IPS-18c (cell line): ENCODE measurements around the gene AMOTL2.

Source experiments
- H3K4me3 ChIP-seq: 2 replicates; pipeline ENCODE4 v1.7.0; 2013; ENCODE audit warnings: low read depth, mild to moderate bottlenecking, low read length, moderate library complexity; ENCODE audit not compliant: insufficient read depth
- H3K9me3 ChIP-seq: one replicate; pipeline ENCODE4 v1.6.1; 2013; ENCODE audit warnings: mild to moderate bottlenecking, low read length, moderate library complexity; ENCODE audit not compliant: control insufficient read depth, insufficient read depth

AMOTL2 gene

DNA sequence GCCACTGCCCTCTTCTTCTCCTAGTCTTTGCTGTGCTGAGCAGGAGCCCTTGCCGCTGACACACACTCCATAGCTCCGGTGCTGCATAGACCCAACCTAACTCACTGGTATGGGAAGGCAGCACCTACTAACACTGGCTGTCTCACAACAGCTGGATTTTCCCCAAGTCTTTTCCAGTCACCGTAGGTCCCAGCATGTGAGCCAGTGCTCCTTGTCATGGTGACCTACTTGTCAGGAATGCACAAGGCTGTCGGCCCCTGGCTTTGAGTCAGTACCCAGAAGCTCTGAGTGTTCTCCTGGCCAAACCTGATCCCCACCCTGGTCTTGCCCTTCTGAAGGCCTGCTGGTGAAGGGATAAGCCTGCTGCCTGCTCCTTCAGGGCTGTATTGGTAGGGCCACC, 25.7 kb downstream of the AMOTL2 start:
- no peaks in the 10 kb centered on the region for H3K9me3 ChIP-seq
- H3K4me3 ChIP-seq = no peak overlapping the region

GRCh38 chr3:134347551-134347950, 26.7 kb downstream of the AMOTL2 start:
- Histone ChIP-seq H3K9me3 (no peaks in the 10 kb centered on the region), H3K4me3 (no peak overlapping the region)

GRCh38 chr3:134346744-134347143, 27.5 kb downstream of the AMOTL2 start:
- Histone ChIP-seq H3K9me3 (no peaks in the 10 kb centered on the region), H3K4me3 (no peak overlapping the region)

DNA sequence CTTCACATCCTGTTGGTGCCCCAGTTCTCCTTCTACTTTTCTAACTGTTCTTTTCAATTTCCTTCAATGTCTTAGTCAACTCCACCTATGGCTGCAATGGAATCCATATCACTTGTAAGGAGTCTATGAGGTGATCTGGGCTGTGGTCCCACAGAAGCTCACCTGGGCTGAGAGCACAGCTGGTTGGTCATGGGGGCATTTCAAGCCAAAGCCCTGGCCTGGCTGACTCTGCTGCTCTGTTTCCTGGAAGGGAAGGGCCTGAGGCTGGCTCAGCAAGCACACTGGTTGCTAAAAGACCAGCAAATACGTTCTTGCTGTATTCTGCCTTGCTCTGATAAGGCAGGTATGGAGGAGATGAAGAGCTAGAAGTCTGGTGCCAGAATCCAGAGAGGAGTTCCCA, 29.0 kb downstream of the AMOTL2 start:
- no peak overlapping the region for H3K4me3 ChIP-seq
- no peaks in the 10 kb centered on the region for H3K9me3 ChIP-seq

- no peaks in the 10 kb centered on the region for H3K9me3 ChIP-seq
- no peak overlapping the region for H3K4me3 ChIP-seq
Measured at GRCh38 chr3:134344560-134344959, 29.7 kb downstream of the AMOTL2 start.

DNA sequence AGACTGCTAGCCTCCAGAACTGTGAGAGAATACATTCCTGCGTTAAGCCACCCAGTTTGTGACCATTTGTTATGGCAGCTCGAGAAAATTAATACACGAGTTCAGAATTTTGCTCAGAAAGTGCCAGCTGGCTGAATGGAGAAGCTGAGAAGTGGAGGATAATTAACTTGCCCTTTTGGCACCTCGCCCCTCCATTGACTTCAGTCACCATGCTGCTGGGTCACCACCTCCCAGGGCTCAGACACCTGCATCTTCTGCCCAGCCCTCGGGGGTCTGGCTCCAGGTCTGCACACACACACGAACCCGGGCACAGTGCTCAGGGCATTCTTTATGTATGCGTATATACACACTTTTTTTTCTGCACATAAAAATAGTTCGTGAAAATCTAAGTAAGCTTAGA, 32.0 kb downstream of the AMOTL2 start:
- Histone ChIP-seq H3K9me3 (no peaks in the 10 kb centered on the region), H3K4me3 (no peak overlapping the region)

DNA sequence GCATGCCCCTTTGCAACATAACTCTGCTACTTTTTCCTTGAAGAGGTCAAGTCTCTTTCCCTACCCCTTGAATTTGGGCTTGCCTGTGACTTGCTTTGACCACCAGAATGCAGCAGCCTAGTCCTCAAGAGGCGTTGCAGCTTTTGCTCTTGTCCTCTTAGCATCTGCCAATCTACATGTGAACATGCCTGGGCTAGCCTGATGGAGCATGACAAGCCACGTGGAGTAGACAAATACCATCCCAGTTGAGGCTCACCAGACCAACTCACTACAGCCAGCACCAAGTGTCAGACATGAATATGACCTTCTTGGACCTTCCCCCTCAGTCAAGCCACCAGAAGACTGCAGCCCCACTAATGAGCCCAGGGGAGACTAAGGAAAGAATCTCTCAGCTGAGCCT, 32.9 kb downstream of the AMOTL2 start:
- no peaks in the 10 kb centered on the region for H3K9me3 ChIP-seq
- H3K4me3 ChIP-seq = no peak overlapping the region

GRCh38 chr3:134340982-134341365, 33.3 kb downstream of the AMOTL2 start:
- Histone ChIP-seq H3K4me3 (no peak overlapping the region), H3K9me3 (no peaks in the 10 kb centered on the region)

- no peak overlapping the region for H3K4me3 ChIP-seq
Measured at GRCh38 chr3:134340362-134340981, 33.8 kb downstream of the AMOTL2 start.

DNA sequence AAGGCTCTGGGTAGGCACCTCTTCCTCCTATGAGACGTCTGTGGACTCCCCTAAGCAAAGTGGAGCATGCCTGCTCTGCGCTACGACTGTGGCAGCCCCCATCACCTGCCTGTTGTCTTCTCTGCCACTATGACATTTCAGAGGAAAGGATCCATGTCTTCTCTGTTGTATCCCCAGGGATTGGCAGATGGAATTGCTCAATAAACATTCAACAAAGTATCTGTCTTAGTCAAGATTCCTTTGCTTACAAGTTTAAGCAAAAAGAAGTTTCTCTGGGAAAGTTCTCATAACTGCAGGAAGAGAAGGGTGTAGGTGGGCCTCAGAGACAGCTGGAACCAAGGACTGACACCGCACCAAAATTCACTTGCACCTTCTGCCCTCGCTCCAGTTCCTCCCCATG, 34.3 kb downstream of the AMOTL2 start:
- no peaks in the 10 kb centered on the region for H3K9me3 ChIP-seq
- no peak overlapping the region for H3K4me3 ChIP-seq

More at GRCh38 chr3:134340362-134340981, 33.8 kb downstream of the AMOTL2 start:
- no peaks in the 10 kb centered on the region for H3K9me3 ChIP-seq

- Histone ChIP-seq H3K4me3 (no peak overlapping the region), H3K9me3 (no peaks in the 10 kb centered on the region)
Measured at GRCh38 chr3:134339331-134339730, 34.9 kb downstream of the AMOTL2 start.

- no peak overlapping the region for H3K4me3 ChIP-seq
- H3K9me3 ChIP-seq = no peaks in the 10 kb centered on the region
Measured at GRCh38 chr3:134338516-134339261, 35.6 kb downstream of the AMOTL2 start.

- Histone ChIP-seq H3K9me3 (no peaks in the 10 kb centered on the region), H3K4me3 (no peak overlapping the region)
Measured at GRCh38 chr3:134338201-134338512, 36.1 kb downstream of the AMOTL2 start.

GRCh38 chr3:134337511-134338200, 36.6 kb downstream of the AMOTL2 start:
- no peak overlapping the region for H3K4me3 ChIP-seq
- no peaks in the 10 kb centered on the region for H3K9me3 ChIP-seq

GRCh38 chr3:134337071-134337482, 37.2 kb downstream of the AMOTL2 start:
- Histone ChIP-seq H3K9me3 (no peaks in the 10 kb centered on the region), H3K4me3 (no peak overlapping the region)

- H3K9me3 ChIP-seq = no peaks in the 10 kb centered on the region
- H3K4me3 ChIP-seq = no peak overlapping the region
Measured at GRCh38 chr3:134336587-134336986, 37.7 kb downstream of the AMOTL2 start.

DNA sequence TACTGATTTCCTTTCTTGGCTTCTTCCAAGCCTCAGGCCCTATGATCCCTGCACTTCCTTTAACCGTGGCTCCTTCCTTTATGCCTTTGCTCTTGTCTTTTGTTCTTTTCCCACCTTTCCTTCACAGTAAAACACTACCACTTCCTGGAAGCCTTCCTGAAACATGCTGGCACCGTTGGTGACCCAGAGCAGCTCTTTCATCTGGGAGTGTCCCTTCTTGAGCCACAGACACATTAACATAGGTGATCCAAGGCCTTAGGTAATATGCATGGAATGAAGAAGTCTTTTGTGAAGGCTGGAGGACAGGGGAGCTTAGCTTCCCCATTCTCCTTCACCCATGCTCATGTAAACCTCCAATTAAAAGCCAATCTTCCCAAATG, 39.4 kb downstream of the AMOTL2 start:
- no peak overlapping the region for H3K4me3 ChIP-seq
- no peaks in the 10 kb centered on the region for H3K9me3 ChIP-seq

GRCh38 chr3:134334231-134334900, 39.9 kb downstream of the AMOTL2 start:
- no peaks in the 10 kb centered on the region for H3K9me3 ChIP-seq

More at GRCh38 chr3:134334231-134334900, 39.9 kb downstream of the AMOTL2 start:
- H3K4me3 ChIP-seq = no peak overlapping the region
